HG03432 (cell line): ENCODE measurements around the gene HSP90AA1.
"Not testable (repeated sequence)": the region's sequence is repeated elsewhere in the genome, so short reads cannot be mapped to it uniquely, and the experiment has no call there.

Experiments
- ATAC-seq: cut with Tn5 transposase; IDR thresholded peaks from one replicate; pipeline ENCODE4 v1.9.1; 2021; ENCODE audit warnings: mild to moderate bottlenecking, moderate library complexity; ENCODE audit not compliant: unreplicated experiment

Gene HSP90AA1

DNA sequence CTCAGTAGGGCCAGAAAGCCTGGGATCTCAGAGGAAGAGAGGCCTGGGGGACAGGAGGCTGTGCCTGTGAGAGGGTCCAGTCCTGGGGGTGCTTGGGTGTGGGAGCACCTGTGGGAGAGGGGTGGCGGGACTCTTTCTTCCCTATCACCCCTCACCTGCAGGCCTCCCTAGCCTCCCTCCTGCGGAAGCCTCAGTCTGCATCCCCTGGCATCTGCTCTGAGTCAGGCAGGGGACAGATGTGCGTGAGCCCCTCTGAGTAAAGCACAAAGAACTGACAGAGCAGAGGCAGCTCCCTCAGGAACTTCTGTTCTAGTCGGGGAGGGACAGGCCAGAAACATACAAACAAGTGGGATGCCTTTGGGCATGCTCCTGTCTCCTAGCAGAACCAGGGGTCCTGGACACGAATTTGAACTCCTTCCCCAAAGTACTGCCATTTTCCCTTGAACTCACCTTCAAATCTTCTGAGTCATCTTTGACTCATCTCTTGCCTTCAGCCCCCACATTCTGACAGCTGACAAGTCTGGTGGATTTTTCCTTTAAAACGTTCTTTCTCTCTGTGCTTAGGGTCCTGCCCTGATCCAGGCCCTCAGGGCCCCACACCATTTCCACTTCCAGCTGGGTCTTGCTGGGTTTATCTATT, 8.5 kb upstream of the HSP90AA1 start:
- ATAC-seq = no peak

- no peak for ATAC-seq
Measured at GRCh38 chr14:102094101-102094500, 7.3 kb upstream of the HSP90AA1 start.

DNA sequence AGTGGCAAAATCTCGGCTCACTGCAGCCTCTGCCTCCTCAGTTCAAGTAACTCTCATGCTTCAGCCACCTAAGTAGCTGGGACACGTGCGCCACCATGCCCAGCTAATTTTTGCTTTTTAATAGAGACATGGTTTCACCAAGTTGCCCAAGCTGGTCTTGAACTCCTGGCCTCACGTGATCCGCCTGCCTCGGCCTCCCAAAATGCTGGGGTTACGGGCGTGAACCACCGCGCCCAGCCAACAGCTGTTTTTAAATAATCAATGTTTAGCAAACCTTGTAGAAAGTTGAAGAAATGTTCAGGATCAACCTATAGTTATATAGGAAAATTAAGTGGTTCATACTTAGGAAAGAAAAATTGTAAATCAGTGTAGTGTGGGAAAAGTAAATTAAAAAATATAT, 6.0 kb upstream of the HSP90AA1 start:
- ATAC-seq = no peak

DNA sequence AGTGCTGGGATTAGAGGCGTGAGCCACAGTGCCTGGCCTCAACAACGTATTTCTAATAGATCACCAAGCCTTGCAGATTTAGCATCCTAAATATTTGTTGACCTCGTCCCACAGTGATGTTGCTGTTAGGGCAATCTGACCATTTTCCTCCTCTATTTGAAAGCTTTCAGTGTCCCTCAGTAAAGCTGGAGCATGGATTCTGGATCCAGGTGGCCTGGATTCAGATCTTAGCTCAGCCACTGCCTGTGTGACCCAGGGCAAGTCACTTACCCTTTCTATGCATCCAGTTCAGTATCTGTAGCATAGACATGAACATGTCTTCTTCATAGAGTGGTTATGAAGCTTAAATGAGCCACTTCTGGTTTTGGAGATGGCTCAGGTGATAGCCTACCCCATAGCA, 3.9 kb upstream of the HSP90AA1 start:
- ATAC-seq = no peak

DNA sequence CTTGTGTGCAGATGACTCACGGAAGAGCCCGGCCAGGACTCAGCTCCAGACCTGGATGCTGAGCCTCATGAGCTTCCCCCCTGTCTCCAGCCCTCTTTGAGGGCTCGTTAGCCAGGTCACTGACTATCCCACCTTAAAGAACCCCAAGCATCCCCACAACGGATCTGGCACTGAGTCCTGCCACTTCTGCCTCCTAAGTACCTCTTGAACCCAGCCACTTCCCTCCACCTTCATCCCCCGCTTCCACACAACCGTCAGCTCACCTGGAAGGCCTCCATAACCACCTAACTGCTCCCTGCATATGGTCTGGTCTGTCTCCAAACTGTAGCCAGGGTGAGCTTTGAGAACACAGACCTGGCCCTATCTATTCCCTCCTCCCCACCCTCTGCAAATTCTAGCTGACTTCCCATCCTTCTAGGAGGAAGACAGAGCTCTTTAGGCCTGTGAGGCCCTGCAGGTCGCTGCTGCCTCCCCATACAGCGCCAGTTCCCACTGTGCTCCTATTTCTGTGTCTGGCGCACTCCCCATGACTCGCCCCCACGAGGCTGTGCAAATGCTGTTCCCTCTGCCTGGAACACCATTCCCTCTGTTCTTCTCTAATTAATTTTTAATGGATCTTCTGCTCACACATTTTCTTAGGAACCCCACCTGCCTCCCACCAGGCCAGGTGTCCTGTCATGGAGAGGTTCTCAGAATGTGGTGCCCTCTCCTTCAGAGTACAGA, 2.9 kb upstream of the HSP90AA1 start:
- ATAC-seq = no peak

- ATAC-seq = no peak
Measured at GRCh38 chr14:102088012-102088792, 1.4 kb upstream of the HSP90AA1 start.

- ATAC-seq = no peak
Measured at GRCh38 chr14:102087762-102088011, 843 bp upstream of the HSP90AA1 start.

DNA sequence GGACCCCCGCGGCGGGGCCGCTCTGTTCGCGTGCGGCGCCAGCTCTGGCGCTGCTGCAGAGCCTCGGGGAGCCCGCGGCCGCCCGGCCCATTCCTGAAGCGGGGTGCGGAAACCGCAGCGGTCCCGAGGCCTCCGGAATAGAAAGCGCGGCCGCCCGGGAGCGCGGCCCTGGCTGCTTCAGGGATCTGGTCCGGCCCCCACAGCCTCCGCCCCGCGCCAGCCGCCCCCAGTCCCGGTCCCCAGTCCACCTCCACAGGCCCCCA, 204 bp downstream of the HSP90AA1 start:
- no peak for ATAC-seq

DNA sequence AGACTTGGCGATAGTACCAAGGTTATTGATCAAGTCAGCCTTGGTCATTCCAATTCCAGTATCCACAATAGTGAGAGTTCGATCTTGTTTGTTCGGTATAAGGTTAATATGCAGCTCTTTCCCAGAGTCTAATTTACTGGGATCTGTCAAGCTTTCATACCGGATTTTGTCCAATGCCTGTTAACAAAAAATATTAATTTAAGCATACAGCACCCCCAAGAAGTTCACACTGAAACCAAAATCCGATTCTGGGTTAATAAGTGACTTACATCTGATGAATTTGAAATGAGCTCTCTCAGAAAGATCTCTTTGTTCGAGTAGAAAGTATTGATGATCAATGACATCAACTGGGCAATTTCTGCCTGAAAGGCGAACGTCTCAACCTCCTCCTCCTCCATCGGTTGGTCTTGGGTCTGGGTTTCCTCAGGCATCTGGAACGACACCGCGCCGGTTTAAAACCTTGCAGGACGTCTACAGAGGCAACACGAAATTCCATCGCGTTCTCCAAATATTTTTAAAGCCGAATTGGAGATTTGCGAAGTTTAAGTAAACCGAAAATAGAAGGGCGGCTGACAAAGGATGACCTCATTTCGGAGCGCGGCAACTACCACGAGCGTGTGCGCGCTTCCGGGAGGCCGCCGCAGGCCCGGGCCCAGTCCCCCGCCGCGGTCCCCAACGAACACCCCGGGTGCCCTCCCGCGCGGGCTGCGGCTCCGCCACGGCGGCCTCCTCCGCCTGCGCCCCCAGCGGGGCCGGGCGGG, 716 bp downstream of the HSP90AA1 start:
- ATAC-seq = peak; percentile 36

DNA sequence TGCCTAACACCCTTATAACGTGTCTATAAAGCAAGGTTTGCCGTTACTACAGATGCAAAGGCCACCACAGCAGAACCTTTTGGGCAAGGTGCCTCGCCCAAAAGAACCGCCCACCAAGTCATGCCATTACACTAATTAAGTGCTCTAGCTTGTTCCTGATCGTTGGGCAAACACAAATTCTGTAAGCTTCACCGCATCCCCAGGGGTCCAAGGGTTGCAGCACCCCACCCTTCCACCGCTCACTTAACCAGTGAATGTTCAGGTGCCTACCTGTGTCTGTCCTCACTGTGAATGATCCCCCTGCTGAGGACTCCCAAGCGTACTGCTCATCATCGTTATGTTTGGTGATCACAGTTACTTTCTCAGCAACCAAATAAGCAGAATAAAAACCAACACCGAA, 1.4 kb downstream of the HSP90AA1 start:
- no peak for ATAC-seq

DNA sequence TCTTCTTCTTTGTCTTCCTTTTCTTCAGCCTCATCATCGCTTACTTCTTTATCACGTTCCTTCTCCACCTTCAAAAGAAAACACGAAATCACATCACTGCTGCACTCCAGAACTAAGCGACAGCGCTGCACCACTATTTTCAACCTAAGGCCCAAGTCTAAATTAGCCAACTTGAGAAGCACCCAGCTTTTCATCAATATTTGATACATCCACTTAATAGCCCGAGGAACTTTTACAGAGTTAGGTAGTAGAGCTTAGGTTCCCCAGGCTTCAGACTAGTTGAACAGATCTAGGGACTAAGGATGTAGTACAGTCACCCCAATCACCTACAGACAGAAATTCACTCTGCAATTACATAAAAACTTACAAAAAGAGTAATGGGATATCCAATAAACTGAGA, 1.9 kb downstream of the HSP90AA1 start:
- ATAC-seq = no peak

DNA sequence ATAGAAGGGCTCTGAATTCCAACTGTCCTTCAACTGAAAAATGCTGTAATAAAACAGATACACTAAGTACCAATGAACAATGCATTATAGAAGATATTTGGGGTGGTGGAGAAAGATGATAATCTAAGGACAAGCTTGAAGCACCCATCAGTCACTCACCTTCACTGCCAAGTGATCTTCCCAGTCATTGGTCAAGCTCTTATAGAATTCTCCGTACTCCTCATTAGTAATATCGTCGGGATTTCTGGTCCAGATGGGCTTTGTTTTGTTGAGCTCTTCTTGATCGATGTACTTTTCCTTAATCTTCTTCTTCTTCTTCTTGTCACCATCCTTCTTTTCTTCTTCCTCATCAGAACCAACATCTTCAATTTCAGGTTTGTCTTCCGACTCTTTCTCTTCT, 2.3 kb downstream of the HSP90AA1 start:
- ATAC-seq = not testable (repeated sequence)

GRCh38 chr14:102081231-102082080, 5.4 kb downstream of the HSP90AA1 start:
- no peak for ATAC-seq

- no peak for ATAC-seq
Measured at GRCh38 chr14:102080183-102081080, 6.4 kb downstream of the HSP90AA1 start.

DNA sequence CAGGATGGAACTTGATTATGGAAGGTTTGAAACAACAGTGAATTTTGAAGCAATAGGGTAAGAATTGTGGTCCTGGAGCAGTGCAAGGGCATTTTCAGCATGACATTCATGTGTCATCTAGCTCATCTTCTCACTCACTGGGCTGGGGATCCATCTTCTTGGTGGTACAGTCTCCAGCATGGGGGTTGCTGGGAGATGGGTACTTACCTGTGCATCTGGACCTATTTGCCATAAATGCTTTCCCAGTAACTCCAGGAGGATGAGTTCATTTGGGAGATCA, 7.2 kb downstream of the HSP90AA1 start:
- no peak for ATAC-seq

- ATAC-seq = no peak
Measured at GRCh38 chr14:102078831-102079699, 7.8 kb downstream of the HSP90AA1 start.

DNA sequence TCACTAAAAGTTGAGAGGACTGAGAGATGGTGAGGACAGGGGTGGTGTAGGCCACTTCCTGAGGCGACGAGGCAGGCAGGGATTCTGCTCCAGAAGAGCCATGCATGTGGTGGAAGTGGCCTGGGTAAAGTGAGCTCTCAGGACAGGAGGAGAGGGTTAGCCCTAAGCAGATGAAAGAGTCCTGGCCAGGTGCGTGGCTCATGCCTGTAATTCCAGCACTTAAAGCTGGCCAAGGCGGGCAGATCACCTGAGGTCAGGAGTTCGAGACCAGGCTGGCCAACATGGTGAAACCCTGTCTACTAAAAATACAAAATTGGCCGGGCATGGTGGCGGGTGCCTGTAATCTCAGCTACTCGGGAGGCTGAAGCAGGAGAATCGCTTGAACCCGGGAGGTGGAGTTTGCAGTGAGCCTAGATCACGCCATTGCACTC, 8.5 kb downstream of the HSP90AA1 start:
- ATAC-seq = not testable (repeated sequence)

DNA sequence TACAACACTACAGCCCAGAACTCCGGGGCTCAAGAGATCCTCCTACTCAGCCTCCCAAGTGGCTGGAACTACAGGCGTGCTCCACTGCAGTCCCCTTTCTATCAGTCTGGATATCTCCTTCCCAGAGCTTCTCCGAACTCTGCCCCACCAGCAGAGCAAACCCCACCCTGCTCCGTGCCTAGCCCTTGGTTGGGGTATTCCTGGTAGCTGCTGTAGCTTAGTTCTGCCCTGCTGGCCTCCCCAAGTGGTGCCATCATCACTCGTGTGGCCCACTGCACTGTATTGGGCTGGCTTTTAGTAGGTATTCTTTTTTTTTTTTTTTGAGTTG, 9.5 kb downstream of the HSP90AA1 start:
- no peak for ATAC-seq

- no peak for ATAC-seq
Measured at GRCh38 chr14:102075155-102075554, 11.7 kb downstream of the HSP90AA1 start.
